ENCODE data around the gene PFDN4.

The PFDN4 gene

GRCh38 chr20:54207743-54208547 is at the start of gene PFDN4:
TSS of gene PFDN4 (plus strand) at chr20:54208087. CDS start at chr20:54208101, 14 bp downstream.
- DNase-seq, result peak; percentile 44

GRCh38 chr20:54158226-54158625 is 49.7 kb upstream of the PFDN4 start:
- DNase-seq, result no peak

- DNase-seq, result no peak
These were observed 49.0 kb upstream of the PFDN4 start for GRCh38 chr20:54158856-54159418.

- no peak for DNase-seq
These were observed 47.6 kb upstream of the PFDN4 start for GRCh38 chr20:54160065-54161007.

GRCh38 chr20:54161008-54161820 is 46.7 kb upstream of the PFDN4 start:
- no peak for DNase-seq

- no peak for DNase-seq
These were observed 46.1 kb upstream of the PFDN4 start for GRCh38 chr20:54161821-54162149.

- DNase-seq, result no peak
These were observed 45.4 kb upstream of the PFDN4 start for GRCh38 chr20:54162378-54163009.

- no peak for DNase-seq
These were observed 44.5 kb upstream of the PFDN4 start for GRCh38 chr20:54163402-54163801.

- DNase-seq, result no peak
These were observed 42.9 kb upstream of the PFDN4 start for GRCh38 chr20:54165014-54165413.

- no peak for DNase-seq
These were observed 42.1 kb upstream of the PFDN4 start for GRCh38 chr20:54165803-54166202.

GRCh38 chr20:54166987-54167662 is 40.8 kb upstream of the PFDN4 start:
- DNase-seq, result no peak

GRCh38 chr20:54167909-54168872 is 39.7 kb upstream of the PFDN4 start:
- DNase-seq, result no peak

GRCh38 chr20:54168961-54169862 is 38.7 kb upstream of the PFDN4 start:
- DNase-seq, result no peak

GRCh38 chr20:54170026-54170471 is 37.8 kb upstream of the PFDN4 start:
- no peak for DNase-seq

GRCh38 chr20:54170963-54171362 is 36.9 kb upstream of the PFDN4 start:
- DNase-seq, result no peak

- no peak for DNase-seq
These were observed 35.4 kb upstream of the PFDN4 start for GRCh38 chr20:54172532-54172855.

- DNase-seq, result no peak
These were observed 34.8 kb upstream of the PFDN4 start for GRCh38 chr20:54172856-54173652.

GRCh38 chr20:54173653-54174456 is 34.0 kb upstream of the PFDN4 start, which contains the start of gene CYP24A1:
TSS of gene CYP24A1 (minus strand) at chr20:54173986. CDS start at chr20:54173579, 407 bp downstream.
- no peak for DNase-seq

Measured in NCI-H2029 treated with DMSO at 0.1 percent for 48 hours (cell line).